HepG2 (cell line): ENCODE measurements around the gene TFDP1. TPM values are rescaled to one million over a fixed set of nuclear protein-coding genes. Genes with fewer than 3 reads are reported as not detected.

Experiments
- ATAC-seq: fragments of 200-7000 bp; cut with Tn5 transposase; 3 replicates; pipeline ENCODE4 v1.9.1; 2020; ENCODE audit warnings: mild to moderate bottlenecking, moderate library complexity
- BruUV-seq: library from RNA; stranded (reverse); fragments of 400-500 nt; replicated peaks from 2 replicates; lab custom pipeline; 2021; lab: Mats Ljungman, UMichigan
- CTCF ChIA-PET: fragments of 300-600 bp; formaldehyde crosslinking; extraction: SDS; loops from one replicate; lab custom pipeline; 2021; ENCODE audit warnings: low total read pairs, inconsistent platforms, low intra/inter-chr PET ratio; lab: Yijun Ruan, JAX
- POLR2A ChIA-PET: fragments of 350-600 bp; sonication (Branson Sonifier 250); formaldehyde crosslinking; loops from one replicate; lab custom pipeline; 2020; ENCODE audit warnings: antibody characterized with exemption, inconsistent platforms; lab: Yijun Ruan, JAX
- DNase-seq: peaks from one replicate; pipeline ENCODE4 v3.0.0-alpha.2; 2015; ENCODE audit warnings: low spot score
- FAIRE-seq: peaks from 3 replicates; lab custom pipeline; 2011; peaks lifted over from hg19 to GRCh38; lab: Jason Lieb, UNC
- H2AFZ ChIP-seq: one replicate; pipeline ENCODE4 v1.6.1; 2011; ENCODE audit warnings: low read length, inconsistent platforms
- H3K27ac ChIP-seq: fragments of 300-600 bp; 3 replicates; pipeline ENCODE4 v1.8.0; 2011; ENCODE audit warnings: mixed run types, mild to moderate bottlenecking, mixed read lengths, low read length, inconsistent platforms; ENCODE audit not compliant: insufficient read depth; ENCODE audit errors: extremely low read length
- H3K27me3 ChIP-seq, 2 experiments: fragments of 200-600 bp in 1 of 2; 2 replicates in 1 of 2; 3 replicates in 1 of 2; pipeline versions ENCODE4 v1.6.0 to v1.8.0; 2011; ENCODE audit warnings: low read length in 2 of 2, mild to moderate bottlenecking in 2 of 2, moderate library complexity in 2 of 2, inconsistent platforms in 1 of 2; ENCODE audit not compliant: insufficient read depth in 2 of 2, control insufficient read depth in 1 of 2
- H3K36me3 ChIP-seq, 2 experiments: fragments of 200-600 bp in 1 of 2; replicated peaks in 1 of 2; 2 replicates in 1 of 2; 3 replicates in 1 of 2; pipeline versions ENCODE4 v1.5.1 to v1.8.0; 2011; ENCODE audit warnings: low read length in 2 of 2, inconsistent platforms in 1 of 2; ENCODE audit not compliant: insufficient read depth in 2 of 2, control insufficient read depth in 1 of 2
- H3K4me1 ChIP-seq: 2 replicates; pipeline ENCODE4 v1.5.1; 2012; ENCODE audit warnings: low read length, inconsistent platforms; ENCODE audit not compliant: insufficient read depth
- H3K4me2 ChIP-seq: 2 replicates; pipeline ENCODE4 v1.6.0; 2011; ENCODE audit warnings: low read depth, low read length, inconsistent platforms
- H3K4me3 ChIP-seq, 3 experiments: fragments of 200-600 bp in 1 of 3; sonication (generic), shearing (Covaris generic) in 1 of 3; replicated peaks in 1 of 3; 2 replicates each; pipeline ENCODE4 v1.5.1; 2011 to 2016; ENCODE audit warnings: low read length in 3 of 3, inconsistent platforms in 2 of 3, low read depth in 2 of 3, mild to moderate bottlenecking in 2 of 3, control low read depth in 1 of 3, mixed read lengths in 1 of 3; ENCODE audit not compliant: insufficient read depth in 1 of 3
- H3K79me2 ChIP-seq: one replicate; pipeline ENCODE4 v1.6.1; 2011; ENCODE audit warnings: low read length, inconsistent platforms; ENCODE audit not compliant: insufficient read depth
- H3K9ac ChIP-seq: 2 replicates; pipeline ENCODE4 v1.6.0; 2011; ENCODE audit warnings: mild to moderate bottlenecking, low read depth, low read length, inconsistent platforms; ENCODE audit not compliant: insufficient read depth
- H3K9me3 ChIP-seq: 2 replicates; pipeline ENCODE4 v1.5.1; 2012; ENCODE audit warnings: mild to moderate bottlenecking, low read length
- H4K20me1 ChIP-seq: 2 replicates; pipeline ENCODE4 v1.6.0; 2011; ENCODE audit warnings: inconsistent platforms, mild to moderate bottlenecking, low read length, moderate library complexity; ENCODE audit not compliant: insufficient read depth
- AGO2 ChIP-seq: fragments of 200-400 bp; formaldehyde crosslinking; optimal IDR thresholded peaks from 2 replicates; pipeline ENCODE3; 2017; ENCODE audit warnings: mild to moderate bottlenecking, low read depth, low read length, moderate library complexity
- E2F2 ChIP-seq: sonication (generic); formaldehyde crosslinking; IDR thresholded peaks from 2 replicates; pipeline ENCODE4 v1.4.0; 2020; ENCODE audit warnings: missing genetic modification reagents, borderline replicate concordance
- EP300 ChIP-seq, 3 experiments: sonication (generic) in 1 of 3; formaldehyde crosslinking in 1 of 3; IDR thresholded peaks; 2 replicates each; pipeline versions ENCODE4 v1.5.1 to v1.6.1; 2011 to 2020; ENCODE audit warnings: low read depth in 2 of 3, low read length in 2 of 3, borderline replicate concordance in 1 of 3, improper control_type of control experiment in 1 of 3, mild to moderate bottlenecking in 1 of 3, missing genetic modification reagents in 1 of 3, moderate library complexity in 1 of 3
- PITX1 ChIP-seq: sonication (generic); formaldehyde crosslinking; IDR thresholded peaks from 2 replicates; pipeline ENCODE4 v1.5.1; 2020; ENCODE audit warnings: mild to moderate bottlenecking, missing genetic modification reagents
- RXRB ChIP-seq: IDR thresholded peaks from 2 replicates; pipeline ENCODE4 v1.6.1; 2016; ENCODE audit warnings: borderline replicate concordance, missing genetic modification reagents, missing compliant biosample characterization
- SIX4 ChIP-seq: sonication (generic); formaldehyde crosslinking; IDR thresholded peaks from 2 replicates; pipeline ENCODE4 v1.4.0; 2020; ENCODE audit warnings: missing genetic modification reagents
- SP140L ChIP-seq: sonication (generic); formaldehyde crosslinking; IDR thresholded peaks from 2 replicates; pipeline ENCODE4 v1.4.0; 2020; ENCODE audit warnings: missing genetic modification reagents, borderline replicate concordance
- ZBTB44 ChIP-seq: sonication (generic); formaldehyde crosslinking; IDR thresholded peaks from 2 replicates; pipeline ENCODE4 v1.4.0; 2020; ENCODE audit warnings: missing genetic modification reagents
- WGBS: methylation state at CpG from one replicate; pipeline ENCODE4 v1.1.6; 2017; ENCODE audit warnings: low lambda C conversion rate; 5-methylcytosine and 5-hydroxymethylcytosine counted together
- in situ Hi-C: cut with HindIII; loops from 2 replicates; pipeline ENCODE4 v1.10.0; 2017; ENCODE audit warnings: low pct_unique_long_range_greater_than_20kb; ENCODE audit not compliant: extremely low pct_ligation_motif_present
- intact Hi-C: fragments of 100-400 bp; cut with micrococcal nuclease; formaldehyde crosslinking; loops from one replicate; pipeline ENCODE4 v1.10.0; 2022; ENCODE audit not compliant: unreplicated experiment
- polyA plus RNA-seq, 8 experiments: library from polyadenylated mRNA; depleted of rRNA in 3 of 8; stranded (reverse) in 7 of 8; unstranded in 1 of 8; fragments of >200 nt; fragmentation: Illumina TruSeq in 4 of 8; extraction: Trizol in 4 of 8; gene quantifications; 2 replicates each; pipeline versions ENCODE4 v1.2.1 to v1.2.3, GENCODE V29; 2011 to 2016; ENCODE audit warnings: low read depth in 4 of 8, missing spikeins in 1 of 8, mixed read lengths in 1 of 8; ENCODE audit not compliant: insufficient read depth in 1 of 8
- total RNA-seq, 5 experiments: library from RNA; depleted of rRNA; stranded (reverse); fragments of >200 nt; fragmentation: Illumina TruSeq; extraction: Trizol; gene quantifications; 2 replicates each; pipeline ENCODE4 v1.2.3, GENCODE V29; 2016; ENCODE audit warnings: low read depth in 1 of 5
- TF ChIP-seq, protein P1 (sequence below): sonication (generic); formaldehyde crosslinking; conservative IDR thresholded peaks from 2 replicates; pipeline ENCODE4 v1.4.0; 2020; ENCODE audit warnings: mild to moderate bottlenecking, missing genetic modification reagents, moderate library complexity

Gene TFDP1
- total and polyA plus RNA-seq, 2 of the 13 experiments (the other 11 are each of a cell fraction or from before 2014, with no cell fraction given) = 38.0 to 84.2 TPM

- POLR2A ChIA-PET = no interaction called here
- DNase-seq (no peak), FAIRE-seq (no peak), ATAC-seq (no peak; the same call in 2 of the 3 replicates)
- Histone ChIP-seq H3K4me2 (no peak overlapping the region), H4K20me1 (no peaks in the 10 kb centered on the region), H3K27ac (no peak overlapping the region), H3K9ac (no peak overlapping the region), H3K4me3 (no peak overlapping the region), H3K9me3 (no peaks in the 10 kb centered on the region), H2AFZ (no peak overlapping the region), H3K36me3 (no peaks in the 10 kb centered on the region), H3K4me1 (no peaks in the 10 kb centered on the region), H3K27me3 (no peaks in the 10 kb centered on the region), H3K79me2 (no peaks in the 10 kb centered on the region)
- 97% methylated on average over 9 of the region's 10 CpGs for WGBS
- no TSS peak for BruUV-seq
- CTCF ChIA-PET = no interaction called here
- in situ Hi-C loops = no loop called here
- TF ChIP-seq AGO2 (peak; percentile 21), E2F2 (CRISPR knock-in tag) (no peak)
- intact Hi-C loops = no loop called here
These were observed 62.4 kb downstream of the TFDP1 start for GRCh38 chr13:113646921-113647340.

DNA sequence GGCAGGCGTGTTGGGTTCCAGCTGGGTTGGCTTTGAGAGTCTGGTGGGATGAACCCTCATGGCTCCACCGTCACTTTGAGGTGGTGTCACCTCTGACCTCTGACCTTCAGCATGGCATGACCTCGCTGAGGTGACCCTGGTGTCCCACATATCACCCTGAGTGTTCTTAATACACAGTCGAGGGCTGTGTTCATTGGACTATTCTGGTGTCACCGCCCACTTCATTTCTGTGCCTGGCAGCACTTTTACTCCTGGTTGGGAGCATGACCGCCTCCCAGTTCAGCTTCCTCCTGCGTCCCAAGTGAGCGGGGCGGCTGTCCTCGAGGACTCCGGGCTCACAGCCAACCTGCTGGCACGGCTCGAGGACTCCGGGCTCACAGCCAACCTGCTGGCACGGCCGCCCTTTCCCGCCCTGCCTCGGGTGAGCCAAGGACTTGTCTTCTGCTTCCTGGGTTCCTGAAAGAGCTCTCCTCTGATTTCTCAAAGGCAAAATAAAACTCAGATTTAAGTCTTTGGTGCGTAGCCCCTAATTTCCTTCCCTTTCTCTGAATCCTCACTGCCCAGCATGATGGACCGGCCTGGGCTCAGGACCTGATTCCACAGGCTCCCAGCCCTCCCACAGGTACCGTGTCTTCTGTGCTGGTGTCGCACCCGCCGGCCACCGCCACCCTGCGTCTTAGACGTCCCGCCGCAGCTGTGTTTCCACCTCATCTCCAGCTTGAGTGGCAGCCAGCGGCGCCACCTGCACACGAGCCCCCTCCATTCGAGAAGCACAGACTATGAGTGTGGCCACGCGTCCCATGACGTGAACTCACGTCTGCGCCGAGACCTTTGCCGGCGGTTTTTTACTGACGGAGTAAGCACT lies 63.0 kb downstream of the TFDP1 start:
- no peak for DNase-seq
- no peak overlapping the region for H3K9ac ChIP-seq
- no peak overlapping the region for H2AFZ ChIP-seq
- no peaks in the 10 kb centered on the region for H3K4me1 ChIP-seq
- BruUV-seq = no TSS peak
- 84% methylated on average over 40 of the region's 42 CpGs for WGBS
- H3K27me3 ChIP-seq = no peaks in the 10 kb centered on the region
- intact Hi-C loops = no loop called here
- CTCF ChIA-PET = no interaction called here
- FAIRE-seq = no peak
- no peak overlapping the region for H3K27ac ChIP-seq
- H3K36me3 ChIP-seq = no peaks in the 10 kb centered on the region
- no peak overlapping the region for H3K4me2 ChIP-seq
- H3K4me3 ChIP-seq = no peak overlapping the region
- H3K79me2 ChIP-seq = no peaks in the 10 kb centered on the region
- no peaks in the 10 kb centered on the region for H3K9me3 ChIP-seq
- peak; percentile 13; the same call in 2 of the 3 replicates for ATAC-seq
- POLR2A ChIA-PET = no interaction called here
- in situ Hi-C loops = no loop called here
- H4K20me1 ChIP-seq = no peaks in the 10 kb centered on the region
- TF ChIP-seq SIX4 (no peak), ZBTB44 (CRISPR knock-in tag) (no peak), EP300 (IDR thresholded peaks at IDR 0.05; ENCODE audit: low read depth in 2 of 2, low read length in 2 of 2) (no peak), EP300 (CRISPR knock-in tag; IDR thresholded peaks at IDR 0.05; ENCODE audit: borderline replicate concordance) (no peak), PITX1 (CRISPR knock-in tag) (no peak), SP140L (CRISPR knock-in tag) (no peak), RXRB (CRISPR knock-in tag) (no peak)
- TF ChIP-seq, protein P1, sequence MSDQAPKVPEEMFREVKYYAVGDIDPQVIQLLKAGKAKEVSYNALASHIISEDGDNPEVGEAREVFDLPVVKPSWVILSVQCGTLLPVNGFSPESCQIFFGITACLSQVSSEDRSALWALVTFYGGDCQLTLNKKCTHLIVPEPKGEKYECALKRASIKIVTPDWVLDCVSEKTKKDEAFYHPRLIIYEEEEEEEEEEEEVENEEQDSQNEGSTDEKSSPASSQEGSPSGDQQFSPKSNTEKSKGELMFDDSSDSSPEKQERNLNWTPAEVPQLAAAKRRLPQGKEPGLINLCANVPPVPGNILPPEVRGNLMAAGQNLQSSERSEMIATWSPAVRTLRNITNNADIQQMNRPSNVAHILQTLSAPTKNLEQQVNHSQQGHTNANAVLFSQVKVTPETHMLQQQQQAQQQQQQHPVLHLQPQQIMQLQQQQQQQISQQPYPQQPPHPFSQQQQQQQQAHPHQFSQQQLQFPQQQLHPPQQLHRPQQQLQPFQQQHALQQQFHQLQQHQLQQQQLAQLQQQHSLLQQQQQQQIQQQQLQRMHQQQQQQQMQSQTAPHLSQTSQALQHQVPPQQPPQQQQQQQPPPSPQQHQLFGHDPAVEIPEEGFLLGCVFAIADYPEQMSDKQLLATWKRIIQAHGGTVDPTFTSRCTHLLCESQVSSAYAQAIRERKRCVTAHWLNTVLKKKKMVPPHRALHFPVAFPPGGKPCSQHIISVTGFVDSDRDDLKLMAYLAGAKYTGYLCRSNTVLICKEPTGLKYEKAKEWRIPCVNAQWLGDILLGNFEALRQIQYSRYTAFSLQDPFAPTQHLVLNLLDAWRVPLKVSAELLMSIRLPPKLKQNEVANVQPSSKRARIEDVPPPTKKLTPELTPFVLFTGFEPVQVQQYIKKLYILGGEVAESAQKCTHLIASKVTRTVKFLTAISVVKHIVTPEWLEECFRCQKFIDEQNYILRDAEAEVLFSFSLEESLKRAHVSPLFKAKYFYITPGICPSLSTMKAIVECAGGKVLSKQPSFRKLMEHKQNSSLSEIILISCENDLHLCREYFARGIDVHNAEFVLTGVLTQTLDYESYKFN (CRISPR knock-in tag) = no peak
